Activated CD4-positive, alpha-beta T cell treated with anti-CD3 and anti-CD28 coated beads, Interleukin-2, Interleukin-6, amounts not matched to agents 100 ng/mL and 50 ng/mL, durations not matched to agents 16 hours and 8 hours (primary cell): ENCODE results near the gene GOLGA2.
"Not testable (repeated sequence)": the region's sequence is repeated elsewhere in the genome, so short reads cannot be mapped to it uniquely, and the experiment has no call there.

Experiments used
- DNase-seq: peaks from one replicate; pipeline ENCODE4 v3.0.0-alpha.2; 2020

The GOLGA2 gene

DNA sequence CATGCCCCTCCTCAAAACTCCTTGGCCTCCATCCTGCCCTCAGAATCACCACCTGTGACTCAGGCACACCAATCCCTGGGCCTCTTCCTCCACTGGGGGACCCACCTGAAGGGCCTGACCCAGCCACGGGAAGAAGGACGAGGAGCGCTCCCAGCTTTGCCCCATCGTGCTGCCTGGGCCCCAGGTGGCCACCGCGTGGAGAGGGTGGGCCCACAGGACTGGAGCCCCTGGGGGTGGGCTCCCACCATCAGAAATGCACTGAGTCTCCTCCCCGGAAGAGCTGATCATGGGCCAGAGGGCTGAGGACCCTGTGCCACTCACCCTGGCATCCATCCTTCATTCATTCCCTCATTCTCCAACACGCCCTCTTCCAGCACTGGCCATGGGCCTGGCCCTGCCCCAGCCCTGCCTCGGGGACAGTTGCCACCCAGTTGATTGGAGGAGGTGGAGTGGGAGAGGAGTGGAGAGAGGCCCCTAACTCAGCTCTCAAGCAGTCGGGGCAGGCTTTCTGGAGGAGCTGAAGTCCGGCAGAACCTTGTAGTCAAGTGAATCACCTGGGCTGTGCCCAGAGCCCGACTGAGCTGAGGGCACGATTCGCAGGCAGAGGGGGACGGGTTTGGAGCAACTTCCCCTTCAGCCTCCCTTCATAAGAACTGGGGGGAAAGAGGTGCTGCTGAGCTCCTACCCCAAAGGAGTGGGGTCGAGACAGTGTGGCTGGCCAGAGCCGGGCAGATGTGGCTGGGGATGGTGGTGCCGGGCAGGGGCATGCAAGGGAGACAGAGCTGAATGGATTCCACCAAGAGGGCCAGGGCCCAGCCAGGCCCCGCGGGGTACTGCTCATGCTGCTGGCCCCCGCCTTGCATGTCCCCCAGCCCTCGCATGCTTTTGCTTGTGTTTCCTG, 43.0 kb downstream of the GOLGA2 start:
- no peak for DNase-seq

DNA sequence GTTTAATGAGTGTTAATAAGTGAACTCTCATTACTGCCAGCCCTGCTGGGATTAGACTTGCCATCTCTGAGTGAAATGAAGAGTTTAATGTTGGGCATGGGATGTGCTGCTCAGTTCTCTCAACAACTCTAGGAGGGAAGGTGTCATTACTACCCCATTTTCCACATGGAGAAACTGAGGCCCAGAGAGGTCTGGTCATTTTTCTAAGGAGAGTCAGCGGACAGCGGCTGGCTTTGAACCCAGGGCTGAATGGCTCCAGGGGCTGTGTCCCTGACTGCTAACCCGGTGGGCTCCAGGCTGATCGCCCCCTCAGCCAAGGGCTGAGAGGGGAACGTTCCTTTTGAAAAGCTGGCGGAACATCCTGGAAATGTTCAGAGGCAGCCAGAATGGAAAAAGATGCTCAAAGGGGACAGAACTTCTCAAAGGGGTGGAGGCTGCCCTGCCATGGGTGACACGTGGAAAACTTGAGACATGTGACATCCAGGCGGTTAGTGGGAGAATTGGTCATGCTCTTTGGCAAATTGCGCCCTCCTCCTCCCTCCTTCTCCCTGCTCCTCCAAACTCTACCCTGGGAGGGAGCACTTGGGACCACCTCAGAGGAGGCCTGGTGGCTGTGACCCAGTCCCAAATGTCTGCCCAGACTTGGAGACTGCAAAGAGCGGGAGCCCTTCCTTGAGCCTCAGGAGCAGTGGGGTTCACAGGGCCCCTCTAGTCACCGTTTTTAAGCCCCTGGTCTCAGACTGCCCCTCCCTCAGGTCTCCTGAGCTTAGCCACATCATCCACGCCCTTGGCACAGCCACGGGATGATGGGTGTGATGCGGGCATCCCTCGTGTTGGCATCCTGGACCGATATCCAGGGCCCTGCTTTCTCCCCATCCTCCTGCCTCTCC, 43.9 kb downstream of the GOLGA2 start:
- no peak for DNase-seq

DNA sequence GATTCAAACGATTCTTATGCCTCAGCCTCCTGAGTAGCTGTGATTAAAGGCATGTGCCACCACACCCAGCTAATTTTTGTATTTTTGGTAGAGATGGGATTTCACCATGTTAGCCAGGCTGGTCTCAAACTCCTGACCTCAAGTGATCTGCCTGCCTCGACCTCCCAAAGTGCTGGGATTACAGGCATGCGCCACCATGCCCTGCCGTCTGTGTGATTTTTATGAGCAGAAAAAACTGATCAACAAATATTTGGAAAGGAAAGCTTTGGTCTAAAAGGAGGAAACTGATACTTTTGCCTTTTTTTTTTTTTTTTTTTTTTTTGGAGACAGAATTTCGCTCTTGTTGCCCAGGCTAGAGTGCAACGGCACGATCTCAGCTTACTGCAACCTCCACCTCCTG, 44.9 kb downstream of the GOLGA2 start:
- not testable (repeated sequence) for DNase-seq

DNA sequence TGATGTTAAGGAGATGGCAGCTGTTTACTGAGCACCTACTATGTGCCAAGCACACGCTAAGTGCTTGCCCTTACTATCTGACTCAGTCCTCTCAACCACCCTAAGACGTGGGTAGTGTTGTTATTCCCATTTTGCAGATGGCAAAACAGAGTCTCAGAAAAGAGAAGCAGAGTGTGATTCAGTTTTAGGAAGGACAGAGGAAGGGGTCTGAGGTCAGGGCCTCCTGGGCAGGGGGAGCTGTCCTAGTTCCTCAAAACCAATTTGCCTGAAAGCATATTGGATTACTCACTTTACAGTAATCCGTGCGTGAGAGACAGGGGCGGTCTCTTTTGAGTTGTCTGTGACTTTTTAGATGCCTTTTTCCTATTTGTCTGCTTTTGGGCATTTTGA, 49.4 kb downstream of the GOLGA2 start:
- no peak for DNase-seq

DNA sequence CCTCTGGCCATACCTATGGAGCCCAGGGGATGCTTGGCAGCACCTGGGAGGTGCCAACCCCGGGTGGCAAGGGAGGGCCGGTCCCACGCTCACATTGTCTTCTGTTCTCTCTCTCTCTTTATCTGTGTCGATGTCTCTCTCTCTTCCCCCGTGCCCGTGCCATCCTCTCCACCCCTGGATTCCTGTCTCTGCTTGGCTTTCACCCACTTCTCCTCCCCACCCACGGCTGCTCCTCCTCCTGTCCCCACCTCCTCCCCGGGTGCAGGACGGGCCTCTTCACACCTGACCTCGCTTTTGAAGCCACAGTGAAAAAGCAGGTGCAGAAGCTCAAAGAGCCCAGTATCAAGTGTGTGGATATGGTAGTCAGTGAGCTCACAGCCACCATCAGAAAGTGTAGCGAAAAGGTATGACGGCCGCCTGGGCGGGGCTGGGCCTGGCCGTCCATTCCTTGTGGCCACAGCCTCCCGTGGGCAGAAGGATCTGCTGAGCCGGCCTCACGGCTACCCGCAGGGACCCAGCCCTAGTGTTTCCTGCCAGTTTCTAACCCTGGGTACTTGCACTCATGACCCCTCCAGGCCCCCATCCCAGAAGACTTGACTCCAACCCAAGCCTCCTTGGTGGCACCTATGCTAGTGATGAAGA, 49.9 kb downstream of the GOLGA2 start:
- DNase-seq = no peak

DNA sequence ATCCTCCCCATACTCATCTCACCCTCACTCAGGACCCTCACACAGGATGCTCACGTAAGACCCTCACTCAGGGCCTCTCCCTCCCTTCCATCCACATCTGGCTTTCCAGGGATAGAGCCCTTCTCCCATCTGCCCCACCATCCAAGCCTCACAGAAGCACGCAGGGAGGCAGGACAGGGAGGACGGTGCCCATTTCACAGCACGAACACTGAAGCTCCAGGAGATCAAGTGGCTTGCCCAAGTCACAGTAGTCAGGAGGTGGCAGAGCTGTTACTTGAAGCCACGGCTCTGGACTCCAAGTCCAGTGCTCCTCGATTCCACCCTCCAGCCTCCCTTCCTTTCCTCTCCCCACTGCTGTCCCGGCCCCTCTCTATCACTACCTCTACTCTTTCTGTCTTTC, 50.9 kb downstream of the GOLGA2 start:
- DNase-seq = no peak

DNA sequence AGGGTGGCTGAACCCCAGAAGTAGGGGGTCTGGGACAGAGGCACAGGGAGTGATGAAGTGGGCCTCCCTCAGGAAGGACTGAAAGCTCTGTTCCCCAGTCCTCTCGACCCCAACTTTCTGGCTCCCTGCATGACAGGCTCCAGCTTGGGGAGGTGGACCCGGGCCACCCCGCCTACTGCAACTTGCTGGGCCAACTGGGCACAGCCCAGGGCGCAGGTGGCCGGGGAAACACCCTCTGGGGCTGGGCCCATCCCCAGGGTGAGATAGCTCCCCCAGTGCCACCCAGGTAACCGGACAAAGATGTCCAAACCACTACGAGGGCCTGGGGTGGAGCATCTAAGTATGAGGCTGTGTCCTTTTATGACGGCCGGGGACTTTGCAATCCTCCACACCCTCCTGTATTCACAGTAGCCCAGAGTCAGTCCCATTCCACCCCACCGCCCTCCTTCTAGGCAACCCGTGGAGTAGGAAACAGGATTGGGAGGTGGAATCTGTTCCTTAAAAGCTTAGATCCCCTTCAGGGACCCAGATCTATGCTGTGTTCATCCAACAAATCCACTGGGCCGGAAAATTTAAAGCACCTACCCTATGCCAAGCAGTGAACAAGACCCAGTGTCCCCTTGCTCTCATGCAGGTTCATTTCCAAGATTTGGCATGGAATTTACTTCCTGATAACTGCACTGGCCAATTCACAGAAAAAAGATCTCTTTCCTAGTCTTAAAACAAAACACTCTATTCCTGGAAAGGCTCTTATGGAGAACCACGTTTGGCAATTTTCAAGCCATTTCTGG, 52.7 kb downstream of the GOLGA2 start:
- DNase-seq = no peak

DNA sequence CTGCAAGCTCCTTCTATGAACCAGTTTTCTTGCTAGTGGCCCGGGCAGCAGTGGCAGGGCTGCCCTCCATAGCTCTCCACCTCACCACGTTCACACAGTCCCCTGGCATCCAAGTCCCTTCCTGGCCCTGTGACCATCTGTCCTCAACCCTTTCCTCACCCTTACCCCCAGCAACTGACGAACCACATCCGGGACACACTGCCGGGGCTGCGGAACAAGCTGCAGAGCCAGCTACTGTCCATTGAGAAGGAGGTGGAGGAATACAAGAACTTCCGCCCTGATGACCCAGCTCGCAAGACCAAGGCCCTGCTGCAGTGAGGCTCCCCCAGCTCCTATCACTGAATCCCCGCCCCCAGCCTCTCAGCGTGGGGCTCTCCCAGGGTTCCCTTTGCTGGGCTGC, 53.8 kb downstream of the GOLGA2 start:
- DNase-seq = no peak

DNA sequence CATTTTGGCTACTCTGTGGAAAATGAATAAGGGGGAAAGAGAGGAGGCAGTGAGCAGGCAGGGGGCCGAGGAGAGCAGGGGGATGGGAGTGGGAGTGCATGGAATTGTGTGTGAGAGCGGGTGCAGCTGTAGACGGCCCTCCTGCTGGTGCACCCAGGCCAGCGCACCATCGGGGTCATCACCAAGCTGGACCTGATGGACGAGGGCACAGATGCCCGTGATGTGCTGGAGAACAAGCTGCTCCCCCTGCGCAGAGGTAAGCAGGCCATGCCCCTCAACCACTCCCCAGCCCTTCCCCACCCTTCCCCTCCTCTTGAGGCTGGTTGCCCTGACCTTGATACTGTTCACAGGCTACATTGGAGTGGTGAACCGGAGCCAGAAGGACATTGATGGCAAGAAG, 56.0 kb downstream of the GOLGA2 start:
- DNase-seq = no peak

DNA sequence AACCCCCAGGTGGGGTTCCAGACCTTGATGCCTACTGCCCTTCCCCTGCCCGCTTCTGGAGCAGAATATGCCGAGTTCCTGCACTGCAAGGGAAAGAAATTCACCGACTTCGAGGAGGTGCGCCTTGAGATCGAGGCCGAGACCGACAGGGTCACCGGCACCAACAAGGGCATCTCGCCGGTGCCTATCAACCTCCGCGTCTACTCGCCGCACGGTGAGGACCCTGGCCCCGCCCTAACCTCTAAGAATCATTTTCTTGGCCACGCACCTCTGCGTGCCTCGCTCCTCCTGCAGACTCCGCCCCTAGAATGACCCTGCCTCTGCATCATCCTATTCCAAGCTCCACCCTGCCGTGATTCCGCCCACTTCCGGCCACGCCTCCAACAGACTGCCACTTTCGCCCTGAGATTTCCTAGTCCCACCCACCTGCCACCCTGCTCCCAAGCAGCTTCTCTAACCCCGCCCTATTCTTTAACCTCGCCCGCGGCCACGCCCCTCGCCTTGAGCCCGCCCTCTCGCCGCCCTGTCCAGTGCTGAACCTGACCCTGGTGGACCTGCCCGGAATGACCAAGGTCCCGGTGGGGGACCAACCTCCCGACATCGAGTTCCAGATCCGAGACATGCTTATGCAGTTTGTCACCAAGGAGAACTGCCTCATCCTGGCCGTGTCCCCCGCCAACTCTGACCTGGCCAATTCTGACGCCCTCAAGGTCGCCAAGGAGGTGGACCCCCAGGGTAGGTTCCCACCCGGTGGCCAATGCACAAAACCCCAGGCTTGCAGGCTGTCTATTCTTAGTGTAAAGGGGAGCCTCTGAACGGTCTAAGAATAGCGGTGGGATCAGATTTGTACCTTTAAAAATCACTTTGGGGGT, 57.1 kb downstream of the GOLGA2 start:
- DNase-seq = peak; percentile 97

DNA sequence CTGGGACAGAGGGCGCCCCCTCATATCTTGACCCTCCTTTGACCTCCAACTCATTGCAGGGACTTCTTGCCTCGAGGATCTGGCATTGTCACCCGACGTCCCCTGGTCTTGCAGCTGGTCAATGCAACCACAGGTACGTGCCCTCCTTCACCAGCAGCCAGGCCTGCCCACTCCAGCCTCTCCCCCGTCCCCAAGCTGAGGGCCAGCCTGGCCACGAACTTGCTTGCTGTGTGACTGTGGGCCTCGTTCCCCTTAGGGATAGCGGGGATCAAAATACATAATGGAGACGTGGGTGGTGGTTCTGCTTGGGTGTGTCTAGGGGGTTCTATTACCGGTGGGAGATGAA, 57.7 kb downstream of the GOLGA2 start:
- no peak for DNase-seq

DNA sequence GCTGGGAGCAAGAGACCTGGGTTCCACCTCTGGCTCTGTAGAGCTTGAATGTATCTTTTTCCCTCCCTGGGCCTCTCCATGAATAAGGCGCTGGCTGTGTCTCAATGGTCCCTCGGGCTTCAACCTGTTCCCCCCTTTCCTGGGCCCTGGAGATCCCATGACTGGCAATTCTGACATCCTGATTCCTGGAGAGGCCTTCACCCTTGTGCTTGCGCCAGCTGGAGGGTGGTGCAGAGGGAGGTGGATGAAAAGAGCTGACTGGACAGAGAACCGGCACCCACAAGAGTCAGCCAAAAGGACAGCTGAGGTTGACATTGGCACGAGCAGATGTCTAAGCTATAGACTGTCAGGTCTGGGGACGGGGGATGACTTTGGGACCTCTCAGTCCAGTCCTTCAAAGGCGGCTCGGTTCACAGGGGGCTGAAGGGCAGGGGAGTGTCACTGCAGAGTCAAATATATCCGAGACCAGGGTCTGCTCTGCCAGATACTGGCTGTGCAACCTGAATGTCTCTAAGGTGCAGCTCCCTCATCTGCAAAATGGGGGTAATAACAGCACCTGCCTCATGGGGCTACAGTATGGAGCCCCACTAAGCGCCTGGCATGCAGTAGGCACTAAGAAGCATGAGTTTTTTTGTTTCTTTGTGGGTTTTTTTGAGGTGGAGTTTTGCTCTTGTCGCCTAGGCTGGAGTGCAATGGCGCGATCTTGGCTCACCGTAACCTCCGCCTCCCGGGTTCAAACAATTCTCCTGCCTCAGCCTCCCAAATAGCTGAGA, 58.8 kb downstream of the GOLGA2 start:
- DNase-seq = no peak

DNA sequence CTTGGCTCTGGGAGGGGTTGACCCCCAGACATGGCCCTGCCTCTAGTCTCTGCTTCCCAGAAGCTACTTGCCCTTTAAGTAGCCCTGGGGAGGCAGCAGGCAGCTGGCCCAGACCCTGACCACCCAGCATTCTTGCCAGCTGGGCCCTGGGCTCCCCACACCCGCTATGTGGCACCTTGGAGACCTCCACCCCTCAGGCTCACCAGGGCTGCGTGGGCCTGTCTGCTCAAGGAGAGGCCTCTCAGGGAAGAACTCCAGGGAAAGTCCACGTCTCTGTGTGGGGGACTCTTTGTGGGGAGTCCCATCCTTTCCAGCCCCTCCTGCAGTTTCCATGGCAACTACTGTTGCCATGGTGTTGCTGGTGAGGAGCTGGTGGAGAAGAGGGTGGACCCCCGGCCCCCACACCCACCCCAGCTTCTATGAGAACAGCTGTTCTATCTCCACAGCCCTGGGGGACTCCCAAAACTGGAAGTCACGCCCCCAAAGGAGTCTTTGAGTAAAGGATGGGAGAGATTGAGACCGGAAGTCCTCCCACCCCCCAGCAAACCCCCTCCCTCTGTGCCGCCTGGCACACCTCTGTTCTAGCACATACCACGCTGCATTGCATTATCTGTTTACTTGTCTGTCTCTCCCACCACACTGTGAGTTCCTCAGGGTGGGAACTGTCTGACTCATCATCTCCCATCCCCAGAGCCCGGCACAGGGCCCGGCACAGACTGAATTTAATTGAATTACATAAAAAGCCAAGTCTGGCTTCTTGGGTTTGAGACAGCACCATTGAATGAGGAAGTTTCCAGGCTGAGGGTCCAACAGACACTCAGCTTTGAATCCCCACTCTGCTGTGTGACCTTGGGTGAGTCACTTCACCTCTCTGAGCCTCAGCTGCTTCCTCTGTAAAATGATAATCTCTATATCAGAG, 60.1 kb downstream of the GOLGA2 start:
- DNase-seq = no peak

DNA sequence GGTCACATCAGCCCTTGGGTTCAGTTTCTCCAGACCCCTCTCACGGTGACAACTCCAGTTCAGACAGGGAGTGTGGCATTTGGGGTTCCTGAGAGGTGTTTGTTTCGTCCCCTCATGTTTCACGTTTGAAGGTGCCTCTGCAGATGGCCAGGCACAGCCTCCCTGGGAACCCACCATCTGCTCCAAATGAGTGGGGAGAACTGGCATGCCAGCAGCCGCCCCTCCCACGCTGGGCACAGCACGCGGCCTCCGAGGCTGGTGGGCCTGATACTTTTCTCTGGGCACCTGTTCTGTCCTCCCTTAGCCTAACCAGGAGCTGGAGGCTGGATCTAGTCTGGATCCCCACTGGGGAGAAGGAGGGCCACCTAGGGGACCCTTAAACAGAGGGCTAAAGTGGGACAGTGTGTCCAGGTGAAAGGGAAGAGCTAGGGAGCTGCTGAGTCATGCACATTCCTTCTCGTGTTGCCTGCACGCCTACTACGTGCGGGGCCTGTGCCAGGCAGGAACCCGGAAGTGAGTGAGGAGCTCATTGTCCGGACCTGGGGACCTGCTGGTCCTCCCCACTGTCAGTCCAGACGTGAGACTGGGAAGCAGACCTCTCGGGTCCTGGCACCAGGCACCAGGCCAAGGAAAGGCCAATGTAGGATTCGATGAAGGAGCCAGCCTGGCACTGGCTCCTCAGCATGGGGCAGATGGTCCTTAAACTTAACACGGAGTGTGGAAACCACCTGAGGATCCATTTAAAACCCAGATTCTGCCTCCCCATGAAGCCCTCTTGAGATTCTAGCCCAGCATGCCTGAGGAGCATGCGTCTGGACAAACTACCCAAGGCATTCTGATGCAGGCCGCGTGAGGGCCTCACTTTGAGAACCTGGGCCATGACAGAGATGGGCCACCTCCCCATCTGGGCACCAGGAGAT, 61.0 kb downstream of the GOLGA2 start:
- DNase-seq = no peak

DNA sequence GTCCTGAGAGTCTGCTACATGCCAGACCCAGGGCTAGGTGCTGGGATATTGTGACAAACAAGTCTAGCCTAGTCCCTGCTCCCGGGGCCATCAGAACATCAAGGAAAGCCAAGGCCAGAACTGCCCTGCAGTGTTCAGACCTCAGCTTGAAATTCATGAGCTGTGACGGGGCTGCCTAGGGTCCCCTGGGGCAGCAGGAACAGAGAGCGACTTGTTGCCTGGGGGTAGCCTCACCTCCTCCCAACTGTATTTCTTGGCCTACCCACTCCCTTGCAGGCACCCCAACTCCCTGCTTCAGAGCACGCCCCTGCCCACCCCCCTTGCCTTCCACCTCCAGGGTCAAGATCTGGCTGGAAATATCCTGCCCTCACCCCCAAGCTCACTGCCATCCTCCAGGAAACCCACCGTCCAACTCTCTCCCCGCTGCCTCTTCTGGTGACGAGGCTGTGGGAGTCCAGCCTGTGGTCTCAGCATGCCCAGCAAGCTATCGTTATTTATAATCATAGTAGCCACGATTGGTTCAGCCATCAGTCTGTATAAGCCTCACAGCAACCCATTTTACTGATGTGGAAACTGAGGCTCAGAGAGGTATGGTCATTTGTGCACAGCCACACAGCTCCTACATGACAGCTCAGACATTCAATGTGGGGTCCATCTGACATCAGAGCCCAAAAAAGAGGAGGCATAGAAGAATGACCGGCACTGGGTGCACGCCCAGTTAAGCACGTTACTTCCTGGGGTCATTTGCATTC, 61.9 kb downstream of the GOLGA2 start:
- no peak for DNase-seq

DNA sequence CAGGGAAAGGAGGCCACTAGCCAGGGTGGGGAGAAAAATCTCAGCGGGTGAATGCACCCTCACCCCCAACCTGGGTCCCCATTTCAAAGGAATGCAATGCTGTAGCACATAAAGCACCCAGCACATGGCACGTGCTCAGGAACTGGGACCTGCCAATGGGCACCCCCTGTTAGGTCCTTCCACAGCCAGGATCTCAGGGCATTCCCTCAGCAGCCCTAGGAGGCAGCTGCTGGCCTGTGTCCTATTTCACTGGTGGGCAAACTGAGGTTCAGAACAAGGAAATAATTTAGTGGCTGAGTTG, 63.9 kb downstream of the GOLGA2 start:
- DNase-seq = no peak

DNA sequence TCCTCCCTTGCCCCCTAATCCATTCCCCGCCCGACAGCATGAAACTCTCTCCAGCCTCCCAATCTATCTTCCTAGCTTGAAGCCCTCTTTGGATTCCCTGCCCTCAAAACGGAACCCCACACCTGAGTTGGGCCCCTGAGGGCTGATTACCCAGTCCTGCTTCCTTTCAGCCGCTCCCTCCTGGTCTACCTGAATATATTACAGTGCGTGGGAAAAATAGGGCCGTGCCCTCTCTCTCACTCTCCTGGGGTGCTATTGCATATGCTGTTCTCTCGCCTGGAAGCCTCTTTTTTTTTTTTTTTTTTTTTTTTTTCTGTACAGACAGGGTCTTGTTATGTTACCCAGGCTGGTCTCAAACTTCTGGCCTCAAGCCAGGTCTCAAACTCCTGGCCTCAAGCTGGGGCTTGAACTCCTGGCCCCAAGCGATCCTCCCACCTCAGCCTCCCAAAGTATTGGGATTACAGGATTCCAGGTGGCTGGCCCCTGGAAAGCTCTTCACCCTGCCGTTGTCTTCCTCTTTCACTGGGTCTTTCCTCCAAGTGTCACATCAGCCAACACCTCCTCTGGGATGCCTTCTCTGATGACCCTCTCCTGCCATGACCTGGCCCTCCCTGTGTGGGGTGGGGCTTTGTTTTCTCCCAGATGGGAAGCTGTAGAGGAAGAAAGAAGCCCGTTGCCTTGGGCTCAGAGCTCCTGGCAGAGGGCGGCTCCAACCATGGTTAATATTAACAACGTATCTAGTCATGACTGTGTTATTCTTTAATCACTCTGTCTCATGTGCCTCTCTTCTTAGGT, 64.4 kb downstream of the GOLGA2 start:
- no peak for DNase-seq
